OCI-LY1 (cell line): ENCODE measurements around the gene GRID2.

Experiments used
- H2AFZ ChIP-seq: fragments of 200-600 bp; sonication (generic), shearing (Covaris generic); 2 replicates; pipeline ENCODE4 v1.6.0; 2014; ENCODE audit warnings: antibody characterized with exemption, mild to moderate bottlenecking, low read length
- H3F3A ChIP-seq: fragments of 200-600 bp; sonication (generic), shearing (Covaris generic); 2 replicates; pipeline ENCODE4 v1.6.0; 2014; ENCODE audit warnings: mild to moderate bottlenecking, antibody characterized with exemption, low read length, moderate library complexity; ENCODE audit not compliant: insufficient read depth
- H3K27ac ChIP-seq: fragments of 200-600 bp; sonication (generic); 2 replicates; pipeline ENCODE4 v1.5.1; 2014; ENCODE audit warnings: low read length, mixed run types, mild to moderate bottlenecking, low read depth; ENCODE audit not compliant: poor library complexity, severe bottlenecking
- H3K27me3 ChIP-seq: fragments of 200-600 bp; sonication (generic); 2 replicates; pipeline ENCODE4 v1.6.0; 2014; ENCODE audit warnings: antibody characterized with exemption, mild to moderate bottlenecking, low read length, moderate library complexity; ENCODE audit not compliant: insufficient read depth
- H3K36me3 ChIP-seq: fragments of 200-600 bp; sonication (generic); 2 replicates; pipeline ENCODE4 v1.6.1; 2014; ENCODE audit warnings: mild to moderate bottlenecking, antibody characterized with exemption, low read length, moderate library complexity, mixed read lengths; ENCODE audit not compliant: insufficient read depth
- H3K4me1 ChIP-seq: fragments of 200-600 bp; sonication (generic); 2 replicates; pipeline ENCODE4 v1.5.1; 2014; ENCODE audit warnings: mild to moderate bottlenecking, low read length, moderate library complexity; ENCODE audit not compliant: insufficient read depth, severe bottlenecking
- H3K4me2 ChIP-seq: fragments of 200-600 bp; sonication (generic), shearing (Covaris generic); 2 replicates; pipeline ENCODE4 v1.6.1; 2014; ENCODE audit warnings: low read length
- H3K4me3 ChIP-seq: fragments of 200-600 bp; sonication (generic); 2 replicates; pipeline ENCODE4 v1.5.1; 2014; ENCODE audit warnings: low read length, low read depth, mild to moderate bottlenecking, mixed read lengths; ENCODE audit not compliant: poor library complexity, severe bottlenecking
- H3K79me2 ChIP-seq: fragments of 200-600 bp; shearing (Covaris generic); 2 replicates; pipeline ENCODE4 v1.6.1; 2016; ENCODE audit warnings: mixed run types, low read length, mixed read lengths; ENCODE audit not compliant: insufficient read depth
- H3K9ac ChIP-seq: fragments of 200-600 bp; sonication (generic), shearing (Covaris generic); 2 replicates; pipeline ENCODE4 v1.6.1; 2014; ENCODE audit warnings: mild to moderate bottlenecking, low read length, mixed read lengths
- H3K9me2 ChIP-seq: fragments of 200-600 bp; sonication (generic), shearing (Covaris generic); 2 replicates; pipeline ENCODE4 v1.6.1; 2014; ENCODE audit warnings: low read depth, mild to moderate bottlenecking, low read length, mixed read lengths
- H3K9me3 ChIP-seq: fragments of 200-600 bp; shearing (Covaris generic); 2 replicates; pipeline ENCODE4 v1.6.1; 2014; ENCODE audit warnings: low read length, mixed read lengths
- H4K20me1 ChIP-seq: fragments of 200-600 bp; sonication (generic), shearing (Covaris generic); 2 replicates; pipeline ENCODE4 v1.6.0; 2016; ENCODE audit warnings: mild to moderate bottlenecking, low read length; ENCODE audit not compliant: insufficient read depth
- CTCF ChIP-seq: fragments of 200-600 bp; sonication (generic), shearing (Covaris generic); IDR thresholded peaks from 2 replicates; pipeline ENCODE4 v1.5.1; 2017; ENCODE audit warnings: mild to moderate bottlenecking, antibody characterized with exemption, low read length, moderate library complexity, mixed read lengths
- EZH2 ChIP-seq: fragments of 200-600 bp; sonication (generic), shearing (Covaris generic); IDR thresholded peaks from 2 replicates; pipeline ENCODE4 v1.8.0; 2017; ENCODE audit warnings: borderline replicate concordance, mixed run types, mild to moderate bottlenecking, antibody characterized with exemption, low read length, moderate library complexity, mixed read lengths

The GRID2 gene

GRCh38 chr4:93394545-93395081, 1090.8 kb downstream of the GRID2 start:
- Histone ChIP-seq H4K20me1 (no peaks in the 10 kb centered on the region), H3K4me2 (no peak overlapping the region), H2AFZ (no peak overlapping the region), H3F3A (no peaks in the 10 kb centered on the region), H3K9me2 (no peaks in the 10 kb centered on the region), H3K4me3 (no peak overlapping the region), H3K9ac (no peak overlapping the region), H3K27me3 (no peaks in the 10 kb centered on the region), H3K9me3 (no peaks in the 10 kb centered on the region), H3K36me3 (no peaks in the 10 kb centered on the region), H3K79me2 (no peaks in the 10 kb centered on the region), H3K27ac (no peak overlapping the region), H3K4me1 (no peaks in the 10 kb centered on the region)
- TF ChIP-seq EZH2 (no peak), CTCF (no peak)

DNA sequence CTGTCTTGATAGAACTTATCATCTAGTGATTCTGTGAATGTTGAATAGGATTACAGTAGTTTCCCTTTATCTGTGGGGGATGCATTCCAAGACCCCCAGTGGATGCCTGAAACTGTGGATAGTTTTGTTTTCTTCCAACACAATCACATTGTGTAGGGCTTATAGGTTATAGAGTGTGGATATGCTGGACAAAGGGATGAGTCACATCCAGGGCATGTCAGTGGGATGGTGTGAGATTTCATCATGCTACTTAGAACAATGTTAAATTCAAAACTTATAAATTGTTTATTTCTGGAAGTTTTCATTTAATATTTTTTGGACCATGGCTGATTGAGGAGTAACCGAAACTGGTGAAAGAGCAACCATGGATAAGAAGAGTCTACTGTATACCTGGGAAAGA, 1092.5 kb downstream of the GRID2 start:
- Histone ChIP-seq H3K4me2 (no peak overlapping the region), H3K4me1 (no peaks in the 10 kb centered on the region), H3K4me3 (no peak overlapping the region), H3K27ac (no peak overlapping the region), H3K9me2 (no peaks in the 10 kb centered on the region), H3K9ac (no peak overlapping the region), H3K9me3 (no peaks in the 10 kb centered on the region), H3K27me3 (no peaks in the 10 kb centered on the region), H3F3A (no peaks in the 10 kb centered on the region), H3K79me2 (no peaks in the 10 kb centered on the region), H3K36me3 (no peaks in the 10 kb centered on the region), H2AFZ (no peak overlapping the region), H4K20me1 (no peaks in the 10 kb centered on the region)
- TF ChIP-seq CTCF (no peak), EZH2 (no peak)

DNA sequence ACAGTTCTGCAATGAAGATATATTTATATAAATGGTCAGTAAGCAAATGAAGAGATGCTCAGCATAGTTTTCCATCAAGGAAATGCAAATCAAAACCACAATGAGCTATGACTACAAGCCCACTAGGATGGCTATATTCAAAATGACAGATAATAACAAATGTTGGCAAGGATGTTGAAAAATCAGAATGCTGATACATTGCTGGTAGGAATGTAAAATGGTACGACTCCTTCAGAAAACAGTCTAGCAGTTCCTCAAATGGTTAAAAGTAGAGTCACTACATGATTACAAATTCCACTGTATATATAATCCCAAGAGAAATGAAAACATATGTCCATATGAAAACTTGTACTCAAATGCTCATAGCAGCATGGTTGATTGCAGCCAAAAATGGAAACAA, 1099.8 kb downstream of the GRID2 start:
- TF ChIP-seq CTCF (no peak), EZH2 (no peak)
- Histone ChIP-seq H3K36me3 (no peaks in the 10 kb centered on the region), H3K4me2 (no peak overlapping the region), H2AFZ (no peak overlapping the region), H3F3A (no peaks in the 10 kb centered on the region), H3K79me2 (no peaks in the 10 kb centered on the region), H3K4me3 (no peak overlapping the region), H4K20me1 (no peaks in the 10 kb centered on the region), H3K4me1 (no peaks in the 10 kb centered on the region), H3K27me3 (no peaks in the 10 kb centered on the region), H3K9ac (no peak overlapping the region), H3K9me2 (no peaks in the 10 kb centered on the region), H3K9me3 (no peaks in the 10 kb centered on the region), H3K27ac (no peak overlapping the region)
